Astrocyte of the cerebellum (primary cell): Measurements from ENCODE around the gene TNS3.

Source experiments
- DNase-seq: peaks from one replicate; pipeline ENCODE4 v3.0.0-alpha.2; 2011; ENCODE audit warnings: low read depth
- H3K4me3 ChIP-seq: 2 replicates; pipeline ENCODE4 v1.5.1; 2011; ENCODE audit warnings: mild to moderate bottlenecking, low read depth, low read length, moderate library complexity
- in situ Hi-C: cut with HindIII; loops from 2 replicates; pipeline ENCODE4 v1.10.0; 2017; ENCODE audit warnings: low sequenced_read_pairs
- TF ChIP-seq, protein P1 (sequence below): IDR thresholded peaks from 2 replicates; pipeline ENCODE4 v1.5.1; 2012; ENCODE audit warnings: low read length, low read depth, moderate library complexity, mild to moderate bottlenecking; ENCODE audit errors: missing control alignments

The TNS3 gene

GRCh38 chr7:47413526-47414341 is 168.2 kb downstream of the TNS3 start:
- no peak for DNase-seq
- TF ChIP-seq, protein P1, sequence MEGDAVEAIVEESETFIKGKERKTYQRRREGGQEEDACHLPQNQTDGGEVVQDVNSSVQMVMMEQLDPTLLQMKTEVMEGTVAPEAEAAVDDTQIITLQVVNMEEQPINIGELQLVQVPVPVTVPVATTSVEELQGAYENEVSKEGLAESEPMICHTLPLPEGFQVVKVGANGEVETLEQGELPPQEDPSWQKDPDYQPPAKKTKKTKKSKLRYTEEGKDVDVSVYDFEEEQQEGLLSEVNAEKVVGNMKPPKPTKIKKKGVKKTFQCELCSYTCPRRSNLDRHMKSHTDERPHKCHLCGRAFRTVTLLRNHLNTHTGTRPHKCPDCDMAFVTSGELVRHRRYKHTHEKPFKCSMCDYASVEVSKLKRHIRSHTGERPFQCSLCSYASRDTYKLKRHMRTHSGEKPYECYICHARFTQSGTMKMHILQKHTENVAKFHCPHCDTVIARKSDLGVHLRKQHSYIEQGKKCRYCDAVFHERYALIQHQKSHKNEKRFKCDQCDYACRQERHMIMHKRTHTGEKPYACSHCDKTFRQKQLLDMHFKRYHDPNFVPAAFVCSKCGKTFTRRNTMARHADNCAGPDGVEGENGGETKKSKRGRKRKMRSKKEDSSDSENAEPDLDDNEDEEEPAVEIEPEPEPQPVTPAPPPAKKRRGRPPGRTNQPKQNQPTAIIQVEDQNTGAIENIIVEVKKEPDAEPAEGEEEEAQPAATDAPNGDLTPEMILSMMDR = no peak
- in situ Hi-C loops = no loop called here
- H3K4me3 ChIP-seq = no peak overlapping the region

- in situ Hi-C loops = no loop called here
- H3K4me3 ChIP-seq = no peak overlapping the region
- TF ChIP-seq, protein P1 = no peak
- DNase-seq = no peak
Observed at GRCh38 chr7:47411901-47412300, 170.0 kb downstream of the TNS3 start.

DNA sequence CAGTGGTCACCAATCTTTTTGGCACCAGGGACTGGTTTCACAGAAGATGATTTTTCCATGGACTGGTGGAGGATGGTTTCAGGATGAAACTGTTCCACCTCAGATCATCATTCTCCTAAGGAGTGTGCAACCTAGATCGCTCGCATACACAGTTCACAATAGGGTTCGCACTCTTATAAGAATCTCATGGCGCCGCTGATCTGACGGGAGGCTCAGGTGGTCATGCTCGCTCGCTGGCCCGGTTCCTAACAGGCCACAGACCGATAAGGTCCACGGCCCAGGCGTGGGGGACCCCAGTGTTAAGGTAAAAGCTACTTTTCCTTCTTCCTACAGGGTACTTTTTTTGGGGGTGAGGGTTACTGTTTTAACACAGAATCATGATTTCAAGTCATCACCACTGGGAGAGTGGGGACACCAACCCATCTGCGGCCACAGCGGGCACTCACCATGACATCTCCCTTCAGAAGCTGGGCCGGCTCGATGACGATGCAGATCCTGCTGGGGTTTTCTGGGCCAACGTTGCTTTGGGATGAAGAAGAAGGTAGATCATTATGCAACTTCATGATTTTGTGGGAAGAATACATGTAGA is 170.5 kb downstream of the TNS3 start:
- H3K4me3 ChIP-seq = no peak overlapping the region
- no peak for DNase-seq
- in situ Hi-C loops = no loop called here
- TF ChIP-seq, protein P1 = no peak

DNA sequence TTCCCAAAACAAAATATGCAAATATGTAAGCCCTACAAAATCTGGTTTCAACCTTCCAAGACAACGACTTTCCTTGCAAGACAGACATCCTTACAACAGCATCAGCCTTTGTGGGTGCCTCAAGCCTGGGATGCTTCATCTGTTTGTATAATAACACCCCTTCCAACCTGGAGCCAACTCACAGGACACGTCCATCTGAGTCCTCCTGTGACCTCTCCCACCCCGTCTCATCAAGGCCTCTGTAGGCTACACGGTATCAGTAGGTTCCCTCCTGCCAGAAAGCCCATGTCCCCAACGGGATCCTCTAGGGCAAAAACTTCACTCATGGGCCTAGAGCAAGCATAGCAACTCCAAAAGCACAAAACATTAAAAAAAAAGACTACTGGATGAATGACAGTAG is 173.2 kb downstream of the TNS3 start:
- H3K4me3 ChIP-seq = no peak overlapping the region
- TF ChIP-seq, protein P1 = no peak
- DNase-seq = no peak
- in situ Hi-C loops = no loop called here

DNA sequence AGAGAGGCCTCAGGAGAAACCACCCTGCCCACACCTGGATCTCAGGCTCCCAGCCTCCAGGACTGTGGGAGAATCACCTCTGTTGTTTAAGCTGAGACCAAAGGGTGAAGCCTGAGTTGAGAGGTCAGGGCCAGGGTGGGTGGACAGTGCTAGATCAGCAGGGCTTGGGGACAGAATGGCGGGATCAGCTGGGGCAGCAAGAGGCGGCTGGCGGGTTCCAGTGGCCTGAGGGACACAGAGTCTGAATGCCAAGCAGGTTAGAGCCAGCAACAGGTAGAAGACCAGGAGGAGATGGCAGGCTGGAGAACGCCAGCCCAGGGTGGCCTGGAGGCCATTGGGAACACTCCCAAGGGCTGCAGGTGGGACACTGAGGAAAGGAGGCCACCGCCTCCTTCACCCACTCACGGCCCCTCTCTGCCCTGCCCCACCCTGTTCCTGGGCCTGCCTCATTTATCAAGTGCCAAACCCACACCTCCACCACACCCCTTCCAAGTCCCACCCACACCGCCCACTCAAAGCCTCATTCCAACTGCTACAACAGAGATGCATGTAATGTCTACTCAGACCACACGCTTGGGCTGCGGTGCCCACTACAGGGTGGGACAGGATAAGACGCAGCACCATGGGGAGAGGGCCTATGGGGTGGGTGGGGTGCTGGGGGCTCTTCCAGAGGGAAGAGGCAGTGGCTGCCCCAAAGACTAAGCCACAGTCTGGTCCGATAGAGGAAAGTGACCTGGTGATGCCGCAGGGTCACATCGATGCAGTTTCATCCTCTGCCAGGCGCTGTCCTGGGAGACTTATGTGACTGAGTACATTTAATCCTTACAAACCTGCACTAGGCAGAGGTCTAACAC is 173.9 kb downstream of the TNS3 start:
- TF ChIP-seq, protein P1 = no peak
- DNase-seq = no peak
- in situ Hi-C loops = no loop called here
- H3K4me3 ChIP-seq = no peak overlapping the region

- in situ Hi-C loops = no loop called here
- TF ChIP-seq, protein P1 = no peak
- no peak overlapping the region for H3K4me3 ChIP-seq
- no peak for DNase-seq
Observed at GRCh38 chr7:47407136-47407535, 174.8 kb downstream of the TNS3 start.
